Neural cell (in vitro differentiated cells): ENCODE results near the gene HS3ST3A1.

ENCODE experiments used
- POLR2AphosphoS5 ChIP-seq: IDR thresholded peaks from 2 replicates; pipeline ENCODE4 v1.6.1; 2012
- TF ChIP-seq, protein P1 (sequence below): IDR thresholded peaks from 2 replicates; pipeline ENCODE4 v1.6.1; 2012; ENCODE audit warnings: borderline replicate concordance

GRCh38 chr17:13594762-13595598, 6.7 kb downstream of the HS3ST3A1 start:
- TF ChIP-seq POLR2AphosphoS5 = no peak
- TF ChIP-seq, protein P1, sequence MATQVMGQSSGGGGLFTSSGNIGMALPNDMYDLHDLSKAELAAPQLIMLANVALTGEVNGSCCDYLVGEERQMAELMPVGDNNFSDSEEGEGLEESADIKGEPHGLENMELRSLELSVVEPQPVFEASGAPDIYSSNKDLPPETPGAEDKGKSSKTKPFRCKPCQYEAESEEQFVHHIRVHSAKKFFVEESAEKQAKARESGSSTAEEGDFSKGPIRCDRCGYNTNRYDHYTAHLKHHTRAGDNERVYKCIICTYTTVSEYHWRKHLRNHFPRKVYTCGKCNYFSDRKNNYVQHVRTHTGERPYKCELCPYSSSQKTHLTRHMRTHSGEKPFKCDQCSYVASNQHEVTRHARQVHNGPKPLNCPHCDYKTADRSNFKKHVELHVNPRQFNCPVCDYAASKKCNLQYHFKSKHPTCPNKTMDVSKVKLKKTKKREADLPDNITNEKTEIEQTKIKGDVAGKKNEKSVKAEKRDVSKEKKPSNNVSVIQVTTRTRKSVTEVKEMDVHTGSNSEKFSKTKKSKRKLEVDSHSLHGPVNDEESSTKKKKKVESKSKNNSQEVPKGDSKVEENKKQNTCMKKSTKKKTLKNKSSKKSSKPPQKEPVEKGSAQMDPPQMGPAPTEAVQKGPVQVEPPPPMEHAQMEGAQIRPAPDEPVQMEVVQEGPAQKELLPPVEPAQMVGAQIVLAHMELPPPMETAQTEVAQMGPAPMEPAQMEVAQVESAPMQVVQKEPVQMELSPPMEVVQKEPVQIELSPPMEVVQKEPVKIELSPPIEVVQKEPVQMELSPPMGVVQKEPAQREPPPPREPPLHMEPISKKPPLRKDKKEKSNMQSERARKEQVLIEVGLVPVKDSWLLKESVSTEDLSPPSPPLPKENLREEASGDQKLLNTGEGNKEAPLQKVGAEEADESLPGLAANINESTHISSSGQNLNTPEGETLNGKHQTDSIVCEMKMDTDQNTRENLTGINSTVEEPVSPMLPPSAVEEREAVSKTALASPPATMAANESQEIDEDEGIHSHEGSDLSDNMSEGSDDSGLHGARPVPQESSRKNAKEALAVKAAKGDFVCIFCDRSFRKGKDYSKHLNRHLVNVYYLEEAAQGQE = no peak
